Suprapubic skin (tissue), 4 donors: Measurements from ENCODE around the gene TMEM135. TPM values are rescaled to one million over a fixed set of nuclear protein-coding genes. Genes with fewer than 3 reads are reported as not detected.
"Not testable (repeated sequence)": the region's sequence is repeated elsewhere in the genome, so short reads cannot be mapped to it uniquely, and the experiment has no call there.

ENCODE experiments used
- DNase-seq, 2 donors: peaks; one replicate each; pipeline ENCODE4 v3.0.0-alpha.2; 2019; ENCODE audit warnings: low spot score in 2 of 2
- H3K27ac ChIP-seq: fragments of 200-600 bp; sonication (generic); one replicate; pipeline ENCODE4 v1.5.1; 2019
- H3K27me3 ChIP-seq: fragments of 200-600 bp; sonication (generic); one replicate; pipeline ENCODE4 v1.5.1; 2019
- H3K36me3 ChIP-seq: fragments of 200-600 bp; sonication (generic); one replicate; pipeline ENCODE4 v1.5.1; 2019
- H3K4me1 ChIP-seq: fragments of 200-600 bp; sonication (generic); one replicate; pipeline ENCODE4 v1.5.1; 2019
- H3K4me3 ChIP-seq: fragments of 200-600 bp; sonication (generic); one replicate; pipeline ENCODE4 v1.5.1; 2019; ENCODE audit warnings: mild to moderate bottlenecking
- H3K9me3 ChIP-seq: fragments of 200-600 bp; sonication (generic); one replicate; pipeline ENCODE4 v1.5.1; 2019
- EP300 ChIP-seq: sonication (generic); formaldehyde crosslinking; IDR thresholded peaks from one replicate; pipeline ENCODE4 v1.6.1; 2017; ENCODE audit warnings: antibody characterized with exemption
- POLR2A ChIP-seq, 2 donors: fragments of 450-650 bp; IDR thresholded peaks; one replicate each; pipeline ENCODE4 v1.6.1; 2017; ENCODE audit warnings: antibody characterized with exemption in 2 of 2, mild to moderate bottlenecking in 2 of 2, moderate library complexity in 2 of 2
- POLR2AphosphoS5 ChIP-seq, 3 donors: sonication (generic); formaldehyde crosslinking; IDR thresholded peaks; one replicate each; pipeline ENCODE4 v1.6.1; 2017; ENCODE audit warnings: antibody characterized with exemption in 3 of 3
- WGBS: methylation state at CpG from one replicate; pipeline ENCODE4 v1.1.5; 2018; 5-methylcytosine and 5-hydroxymethylcytosine counted together
- total RNA-seq, 4 donors: library from RNA; depleted of rRNA; stranded (reverse); fragments of >200 nt; gene quantifications; one replicate each; pipeline ENCODE4 v1.1.0, GENCODE V29; 2016
- TF ChIP-seq, protein P1 (sequence below), 2 donors: fragments of 200-600 bp in 1 of 2; fragments of 450-650 bp in 1 of 2; sonication (generic) in 1 of 2; IDR thresholded peaks; one replicate each; pipeline ENCODE4 v1.5.1; 2016 to 2019; ENCODE audit warnings: antibody characterized with exemption in 2 of 2, mild to moderate bottlenecking in 1 of 2, moderate library complexity in 1 of 2

The TMEM135 gene
- total RNA-seq, 4 donors from 2014 or later: 5.8 to 22.3 (median 11.0) TPM

DNA sequence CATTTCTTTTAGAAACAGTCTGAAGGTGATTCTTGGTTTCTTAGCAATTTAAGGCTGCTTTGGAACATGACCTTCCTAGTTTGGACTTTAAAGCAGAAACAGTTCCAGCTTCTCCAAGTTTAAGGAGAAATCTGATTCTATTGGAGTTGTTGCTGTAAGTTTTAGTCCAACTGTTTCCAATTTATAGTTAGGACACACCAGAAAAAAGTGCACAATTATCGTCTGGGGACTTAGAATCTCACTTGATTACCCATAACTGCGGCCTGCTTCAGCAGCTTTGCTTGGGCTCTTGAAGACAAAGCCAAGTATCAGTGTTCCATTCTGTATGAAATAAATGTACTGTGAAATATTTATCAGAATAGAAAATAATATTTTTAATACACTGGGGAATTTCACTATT is 246.6 kb downstream of the TMEM135 start:
- Histone ChIP-seq H3K4me3 (no peak overlapping the region), H3K27ac (no peak overlapping the region), H3K27me3 (no peaks in the 10 kb centered on the region), H3K4me1 (peaks cover 10% of the 10 kb centered on the region), H3K9me3 (no peaks in the 10 kb centered on the region), H3K36me3 (no peaks in the 10 kb centered on the region)
- no peak for DNase-seq
- 31% methylated on average over 2 of the region's 2 CpGs for WGBS
- TF ChIP-seq POLR2AphosphoS5 (IDR thresholded peaks at IDR 0.05): no peak

- H3K36me3 ChIP-seq, H3K9me3 ChIP-seq, H3K4me1 ChIP-seq, DNase-seq, H3K27ac ChIP-seq, H3K27me3 ChIP-seq, H3K4me3 ChIP-seq: not testable (repeated sequence)
- WGBS: 96% methylated on average over 7 of the region's 7 CpGs
These were observed 247.9 kb downstream of the TMEM135 start for GRCh38 chr11:87285674-87286073.

- TF ChIP-seq EP300 (no peak), POLR2AphosphoS5 (IDR thresholded peaks at IDR 0.05) (no peak), POLR2A (IDR thresholded peaks at IDR 0.05) (no peak)
- TF ChIP-seq, protein P1, sequence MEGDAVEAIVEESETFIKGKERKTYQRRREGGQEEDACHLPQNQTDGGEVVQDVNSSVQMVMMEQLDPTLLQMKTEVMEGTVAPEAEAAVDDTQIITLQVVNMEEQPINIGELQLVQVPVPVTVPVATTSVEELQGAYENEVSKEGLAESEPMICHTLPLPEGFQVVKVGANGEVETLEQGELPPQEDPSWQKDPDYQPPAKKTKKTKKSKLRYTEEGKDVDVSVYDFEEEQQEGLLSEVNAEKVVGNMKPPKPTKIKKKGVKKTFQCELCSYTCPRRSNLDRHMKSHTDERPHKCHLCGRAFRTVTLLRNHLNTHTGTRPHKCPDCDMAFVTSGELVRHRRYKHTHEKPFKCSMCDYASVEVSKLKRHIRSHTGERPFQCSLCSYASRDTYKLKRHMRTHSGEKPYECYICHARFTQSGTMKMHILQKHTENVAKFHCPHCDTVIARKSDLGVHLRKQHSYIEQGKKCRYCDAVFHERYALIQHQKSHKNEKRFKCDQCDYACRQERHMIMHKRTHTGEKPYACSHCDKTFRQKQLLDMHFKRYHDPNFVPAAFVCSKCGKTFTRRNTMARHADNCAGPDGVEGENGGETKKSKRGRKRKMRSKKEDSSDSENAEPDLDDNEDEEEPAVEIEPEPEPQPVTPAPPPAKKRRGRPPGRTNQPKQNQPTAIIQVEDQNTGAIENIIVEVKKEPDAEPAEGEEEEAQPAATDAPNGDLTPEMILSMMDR (IDR thresholded peaks at IDR 0.05): no peak
- Histone ChIP-seq H3K27me3 (no peaks in the 10 kb centered on the region), H3K9me3 (no peaks in the 10 kb centered on the region), H3K4me1 (peaks cover 7% of the 10 kb centered on the region), H3K4me3 (no peak overlapping the region), H3K36me3 (no peaks in the 10 kb centered on the region), H3K27ac (no peak overlapping the region)
- no peak for DNase-seq
- WGBS: 95% methylated on average over 17 of the region's 17 CpGs
These were observed 248.6 kb downstream of the TMEM135 start for GRCh38 chr11:87286338-87286737.

DNA sequence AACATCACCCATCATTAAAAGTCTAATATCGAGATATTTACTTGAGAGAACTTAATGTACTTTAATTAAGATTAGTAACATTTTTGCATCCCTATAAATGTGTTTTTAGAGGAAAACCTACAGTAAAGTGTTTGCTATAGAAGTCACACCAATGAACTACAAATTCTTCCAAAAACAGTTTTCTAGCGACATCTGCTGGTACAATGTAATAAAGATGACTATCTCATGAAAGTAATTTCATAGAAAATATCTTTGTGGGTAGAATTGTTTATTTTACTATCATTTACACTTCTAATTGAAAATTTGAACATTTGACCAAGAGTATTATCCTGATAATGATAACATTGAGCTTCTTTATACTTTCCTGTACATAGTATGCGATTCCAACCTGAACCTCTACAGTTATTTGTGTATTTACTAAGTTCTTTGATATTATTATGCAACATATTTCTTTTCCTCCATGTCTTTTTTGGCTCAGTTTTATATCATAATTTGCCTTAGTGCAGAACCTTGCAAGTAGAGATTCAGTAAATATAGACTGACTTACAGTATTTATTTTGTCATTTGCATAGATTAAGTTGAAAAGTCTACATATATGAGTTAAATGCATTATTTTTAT is 252.7 kb downstream of the TMEM135 start:
- TF ChIP-seq EP300: no peak
- TF ChIP-seq, protein P1 (IDR thresholded peaks at IDR 0.05): peak; percentile 28 to 38

GRCh38 chr11:87292598-87292997 is 254.9 kb downstream of the TMEM135 start:
- no peak for DNase-seq
- no peaks in the 10 kb centered on the region for H3K4me1 ChIP-seq
- H3K36me3 ChIP-seq: no peaks in the 10 kb centered on the region
- no peak overlapping the region for H3K4me3 ChIP-seq
- H3K27ac ChIP-seq: no peak overlapping the region
- no peaks in the 10 kb centered on the region for H3K9me3 ChIP-seq
- TF ChIP-seq, protein P1 (IDR thresholded peaks at IDR 0.05): no peak
- TF ChIP-seq EP300 (no peak), POLR2AphosphoS5 (IDR thresholded peaks at IDR 0.05) (no peak), POLR2A (IDR thresholded peaks at IDR 0.05) (no peak)
- no peaks in the 10 kb centered on the region for H3K27me3 ChIP-seq
- WGBS: 0% methylated on average over 1 of the region's 1 CpG

More for the DNA sequence above, 252.7 kb downstream of the TMEM135 start:
- Histone ChIP-seq H3K4me1 (no peaks in the 10 kb centered on the region), H3K9me3 (no peaks in the 10 kb centered on the region), H3K4me3 (no peak overlapping the region), H3K36me3 (no peaks in the 10 kb centered on the region), H3K27ac (no peak overlapping the region), H3K27me3 (no peaks in the 10 kb centered on the region)
- DNase-seq: no peak
- 10% methylated on average over 3 of the region's 3 CpGs for WGBS

GRCh38 chr11:87295237-87295636 is 257.5 kb downstream of the TMEM135 start:
- no peaks in the 10 kb centered on the region for H3K27me3 ChIP-seq
- no peak overlapping the region for H3K4me3 ChIP-seq
- no peak for DNase-seq
- no peak overlapping the region for H3K27ac ChIP-seq
- TF ChIP-seq EP300: no peak
- TF ChIP-seq POLR2A (IDR thresholded peaks at IDR 0.05): no peak
- TF ChIP-seq, protein P1 (IDR thresholded peaks at IDR 0.05): no peak
- TF ChIP-seq POLR2AphosphoS5 (IDR thresholded peaks at IDR 0.05): no peak
- no peaks in the 10 kb centered on the region for H3K9me3 ChIP-seq
- no peaks in the 10 kb centered on the region for H3K36me3 ChIP-seq
- H3K4me1 ChIP-seq: no peaks in the 10 kb centered on the region
- WGBS: 86% methylated on average over 1 of the region's 1 CpG
